Left lung (tissue), 10 donors: ENCODE measurements around the gene HENMT1. TPM values are rescaled to one million over a fixed set of nuclear protein-coding genes. Genes with fewer than 3 reads are reported as not detected.
"Not testable (repeated sequence)": the region's sequence is repeated elsewhere in the genome, so short reads cannot be mapped to it uniquely, and the experiment has no call there.

ENCODE experiments used
- ATAC-seq: fragments of 200-7000 bp; cut with Tn5 transposase; one replicate; pipeline ENCODE4 v1.9.1; 2020; ENCODE audit warnings: moderate library complexity
- DNase-seq, 4 donors: peaks; one replicate each; pipeline ENCODE4 v3.0.0-alpha.2; 2013 to 2020
- H3K27ac ChIP-seq, 2 donors: fragments of 200-600 bp; sonication (generic) in 1 of 2; one replicate each; pipeline versions ENCODE4 v1.5.0 to v1.8.0; 2020 to 2021
- H3K27me3 ChIP-seq, 2 donors: fragments of 200-600 bp; sonication (generic) in 1 of 2; one replicate each; pipeline versions ENCODE4 v1.5.0 to v1.8.0; 2020 to 2021
- H3K36me3 ChIP-seq, 2 donors: fragments of 200-600 bp; sonication (generic) in 1 of 2; one replicate each; pipeline versions ENCODE4 v1.5.0 to v1.8.0; 2020 to 2021
- H3K4me1 ChIP-seq, 2 donors: fragments of 200-600 bp; one replicate each; pipeline ENCODE4 v1.8.0; 2021
- H3K4me3 ChIP-seq, 2 donors: fragments of 200-600 bp; sonication (generic) in 1 of 2; one replicate each; pipeline versions ENCODE4 v1.5.0 to v1.8.0; 2020 to 2021; ENCODE audit warnings: mild to moderate bottlenecking in 1 of 2
- H3K9me3 ChIP-seq, 2 donors: fragments of 200-600 bp; sonication (generic) in 1 of 2; one replicate each; pipeline versions ENCODE4 v1.5.0 to v1.8.0; 2020 to 2021
- CTCF ChIP-seq, 2 donors: fragments of 200-600 bp; sonication (generic) in 1 of 2; IDR thresholded peaks; one replicate each; pipeline versions ENCODE4 v1.5.0 to v1.8.0; 2021; ENCODE audit warnings: antibody characterized with exemption in 2 of 2
- intact Hi-C, 2 donors: fragments of 100-400 bp; cut with DNase I; formaldehyde crosslinking; loops; one replicate each; pipeline versions ENCODE4 v1.11.2 to v1.14.2; 2022
- polyA plus RNA-seq, 6 donors: library from polyadenylated mRNA; unstranded; fragments of 120-200 nt; gene quantifications; one replicate each; pipeline ENCODE4 v1.2.1, GENCODE V29; 2013; ENCODE audit not compliant: insufficient read length in 6 of 6
- total RNA-seq, 2 donors: library from RNA; stranded (reverse); fragmentation: NEBNext Ultra II Directional; extraction: Animal tissue kit (Norgen Biotek cat#: 25700); gene quantifications; one replicate each; pipeline ENCODE4 v1.2.1, GENCODE V29; 2021
- donor health status: DM: no; HTN: yes; CAD: no.
- donor health status: DM: no; HTN: no; CAD: no.

HENMT1 gene
- total and polyA plus RNA-seq, 8 donors, result 7.0 to 13.5 (median 10.8) TPM

- ATAC-seq (no peak), DNase-seq (no peak)
- peaks cover 0 to 56% of the 10 kb centered on the region in 2 donors for H3K4me1 ChIP-seq
- intact Hi-C loops, result loop anchor here in 1 of 2 donors (5.0 kb wide), 1 partner anchor 134 kb away; no protein-coding TSS in a partner anchor
- no peaks in the 10 kb centered on the region for H3K9me3 ChIP-seq
- TF ChIP-seq CTCF (IDR thresholded peaks at IDR 0.05), result no peak
- no peaks in the 10 kb centered on the region for H3K36me3 ChIP-seq
- peak overlapping the region; percentile 75 to 97 for H3K27ac ChIP-seq
- no peak overlapping the region for H3K4me3 ChIP-seq
- no peaks in the 10 kb centered on the region for H3K27me3 ChIP-seq
These were observed 14.6 kb downstream of the HENMT1 start for GRCh38 chr1:108646265-108646647.

GRCh38 chr1:108645564-108646184 lies 15.2 kb downstream of the HENMT1 start:
- H3K36me3 ChIP-seq, result no peaks in the 10 kb centered on the region
- DNase-seq, result no peak
- no peaks in the 10 kb centered on the region for H3K9me3 ChIP-seq
- intact Hi-C loops, result loop anchor here in 1 of 2 donors (5.0 kb wide), 1 partner anchor 133 kb away; no protein-coding TSS in a partner anchor
- ATAC-seq, result no peak
- H3K4me3 ChIP-seq, result no peak overlapping the region
- peak overlapping the region; percentile 75 to 97 for H3K27ac ChIP-seq
- no peak for TF ChIP-seq CTCF (IDR thresholded peaks at IDR 0.05)
- peaks cover 0 to 56% of the 10 kb centered on the region in 2 donors for H3K4me1 ChIP-seq
- H3K27me3 ChIP-seq, result no peaks in the 10 kb centered on the region

GRCh38 chr1:108644984-108645383 lies 15.9 kb downstream of the HENMT1 start:
- peak; percentile 49 for ATAC-seq

GRCh38 chr1:108643492-108644335 lies 17.2 kb downstream of the HENMT1 start:
- DNase-seq (peak in 2 of 4 donors; percentile 52 to 77), ATAC-seq (peak; percentile 65)
- H3K27ac ChIP-seq, result no peak overlapping the region
- H3K4me1 ChIP-seq, result peaks cover 0 to 56% of the 10 kb centered on the region in 2 donors
- intact Hi-C loops, result no loop called here
- H3K9me3 ChIP-seq, result no peaks in the 10 kb centered on the region
- peak; percentile 43 to 57 for TF ChIP-seq CTCF (IDR thresholded peaks at IDR 0.05)
- no peak overlapping the region for H3K4me3 ChIP-seq
- H3K27me3 ChIP-seq, result no peaks in the 10 kb centered on the region
- no peaks in the 10 kb centered on the region for H3K36me3 ChIP-seq

More at GRCh38 chr1:108644984-108645383, 15.9 kb downstream of the HENMT1 start:
- peak in 2 of 4 donors; percentile 24 to 72 for DNase-seq
- intact Hi-C loops, result loop anchor here in 1 of 2 donors (5.0 kb wide), 1 partner anchor 133 kb away; no protein-coding TSS in a partner anchor
- Histone ChIP-seq H3K27ac (peak overlapping the region in 1 of 2 donors; percentile 97), H3K4me3 (no peak overlapping the region), H3K4me1 (peaks cover 0 to 56% of the 10 kb centered on the region in 2 donors), H3K9me3 (no peaks in the 10 kb centered on the region), H3K36me3 (no peaks in the 10 kb centered on the region), H3K27me3 (no peaks in the 10 kb centered on the region)
- no peak for TF ChIP-seq CTCF (IDR thresholded peaks at IDR 0.05)

GRCh38 chr1:108640863-108641262 lies 20.0 kb downstream of the HENMT1 start:
- H3K27me3 ChIP-seq, intact Hi-C loops, ATAC-seq, H3K9me3 ChIP-seq, H3K36me3 ChIP-seq, H3K4me3 ChIP-seq, H3K27ac ChIP-seq: not testable (repeated sequence)
- H3K4me1 ChIP-seq, result peaks cover 0 to 34% of the 10 kb centered on the region in 2 donors
- peak in 1 of 4 donors; percentile 66 for DNase-seq
